A172 (cell line): ENCODE measurements around the gene ARHGAP1. TPM values are rescaled to one million over a fixed set of nuclear protein-coding genes. Genes with fewer than 3 reads are reported as not detected.

Experiments used
- DNase-seq: peaks from one replicate; pipeline ENCODE4 v3.0.0-alpha.2; 2015; ENCODE audit warnings: low spot score
- total RNA-seq: library from RNA; depleted of rRNA; stranded (reverse); fragments of >200 nt; shearing (Covaris generic); gene quantifications from 2 replicates; pipeline ENCODE4 v1.2.3, GENCODE V29; 2014; rRNA removed

The ARHGAP1 gene
- total RNA-seq, 1 experiment from 2014 or later = 47.6 TPM

GRCh38 chr11:46640036-46640788, 60.2 kb downstream of the ARHGAP1 start:
- no peak for DNase-seq

- no peak for DNase-seq
These were observed 61.1 kb downstream of the ARHGAP1 start for GRCh38 chr11:46639197-46639839.

GRCh38 chr11:46637546-46637945, 62.9 kb downstream of the ARHGAP1 start:
- DNase-seq = no peak

- no peak for DNase-seq
These were observed 64.8 kb downstream of the ARHGAP1 start for GRCh38 chr11:46635557-46636139.

- DNase-seq = no peak
These were observed 66.9 kb downstream of the ARHGAP1 start for GRCh38 chr11:46633291-46634217.

- no peak for DNase-seq
These were observed 67.9 kb downstream of the ARHGAP1 start for GRCh38 chr11:46632502-46632901.

GRCh38 chr11:46631676-46632075, 68.7 kb downstream of the ARHGAP1 start:
- no peak for DNase-seq

GRCh38 chr11:46630237-46630636, 70.2 kb downstream of the ARHGAP1 start:
- DNase-seq = no peak

GRCh38 chr11:46628961-46629360, 71.5 kb downstream of the ARHGAP1 start:
- DNase-seq = no peak

Other genes with a start within 250 kb of the ARHGAP1 start
- 27.3 and 44.3 TPM in 2 replicates for gene AMBRA1, start 106.6 kb downstream of the ARHGAP1 start, total RNA-seq
- gene HARBI1, start 83.4 kb downstream of the ARHGAP1 start, total RNA-seq = 5.2 and 7.4 TPM in 2 replicates
- 66.5 and 93.3 TPM in 2 replicates for gene ATG13, start 83.1 kb downstream of the ARHGAP1 start, total RNA-seq
- 7.9 and 14.2 TPM in 2 replicates for gene ZNF408, start 412 bp upstream of the ARHGAP1 start, total RNA-seq
- gene F2, start 18.6 kb upstream of the ARHGAP1 start, total RNA-seq = not detected in 2 replicates
- gene CKAP5, start 145.7 kb upstream of the ARHGAP1 start, total RNA-seq = 121 and 155 TPM in 2 replicates
- 0.81 and 1.3 TPM in 2 replicates for gene LRP4, start 217.9 kb upstream of the ARHGAP1 start, total RNA-seq
- 51.0 and 60.4 TPM in 2 replicates for gene CSTPP1, start 236.1 kb upstream of the ARHGAP1 start, total RNA-seq